ENCODE measurements around the gene TERB1. TPM values are rescaled to one million over a fixed set of nuclear protein-coding genes. Genes with fewer than 3 reads are reported as not detected.

TERB1 gene
- total and polyA plus RNA-seq, 2 of the 13 experiments (the other 11 are each of a cell fraction or from before 2014, with no cell fraction given), result not detected

DNA sequence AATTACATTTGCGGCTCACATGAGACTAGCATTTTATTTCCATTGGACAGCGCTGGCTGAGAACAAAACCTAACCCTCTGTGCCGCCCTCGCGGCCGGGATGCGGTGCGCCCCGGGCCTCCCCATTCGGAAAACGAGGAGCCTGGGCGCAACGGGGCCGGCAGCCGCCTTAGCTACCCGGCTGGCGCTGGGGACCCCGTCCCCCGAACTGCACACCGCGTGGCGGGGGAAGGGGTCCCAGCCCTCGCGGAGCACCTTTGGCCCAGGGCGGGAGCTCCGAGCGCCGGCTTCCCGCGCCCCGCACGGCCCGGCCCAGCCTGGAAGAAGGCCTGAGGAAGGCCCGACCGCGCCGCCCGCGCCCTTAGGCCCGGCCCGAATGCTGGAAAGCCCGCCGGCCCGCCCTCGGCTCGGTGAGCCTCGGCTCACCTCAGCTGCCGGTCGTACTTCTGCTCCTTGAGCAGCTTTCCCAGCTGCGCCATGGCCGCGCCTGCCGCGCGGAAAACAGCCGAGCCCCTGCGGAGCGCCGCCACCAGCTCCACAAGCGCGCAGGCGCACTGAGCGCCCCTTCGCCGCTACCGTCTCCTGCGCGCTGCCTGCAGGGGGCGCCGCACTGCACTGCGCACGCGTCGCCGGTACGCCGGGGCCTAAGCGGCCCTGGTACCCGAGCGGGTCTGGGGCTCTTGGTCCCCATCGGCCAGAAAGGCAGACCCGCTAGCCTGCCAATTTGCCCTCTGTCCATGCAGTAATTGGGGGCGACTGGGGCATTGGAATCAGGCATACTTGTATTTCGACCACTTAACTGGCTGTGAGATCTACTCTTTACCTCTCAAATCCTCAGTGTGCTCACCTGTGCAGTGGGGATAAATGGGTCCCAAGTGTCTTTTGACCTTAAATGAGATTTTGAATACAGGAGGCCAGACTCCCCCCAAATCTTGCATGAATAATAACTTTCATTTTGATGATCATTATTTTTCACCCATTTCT is 29.3 kb upstream of the TERB1 start, which contains the start of gene NAE1 (continued):
- TF ChIP-seq ZNF709 (CRISPR knock-in tag; IDR thresholded peaks at IDR 0.05) (peak; percentile 96), TBP (CRISPR knock-in tag; IDR thresholded peaks at IDR 0.05) (peak; percentile 95), ASH2L (IDR thresholded peaks at IDR 0.05; ENCODE audit: insufficient read length, low read depth, low read length) (peak; percentile 96), ZNF816 (CRISPR knock-in tag; IDR thresholded peaks at IDR 0.05; ENCODE audit: borderline replicate concordance) (no peak), SRY (CRISPR knock-in tag; IDR thresholded peaks at IDR 0.05) (peak; percentile 98), KIAA2018 (CRISPR knock-in tag; IDR thresholded peaks at IDR 0.05; ENCODE audit: borderline replicate concordance) (peak; percentile 88; the same call in 1 of the 2 replicates), PITX1 (CRISPR knock-in tag; IDR thresholded peaks at IDR 0.05) (no peak), ZBTB3 (CRISPR knock-in tag; IDR thresholded peaks at IDR 0.05; ENCODE audit: borderline replicate concordance, low read depth) (peak; percentile 28; the same call in 1 of the 2 replicates), PAXIP1 (CRISPR knock-in tag; conservative IDR thresholded peaks at IDR 0.05) (peak; percentile 31), HINFP (CRISPR knock-in tag; IDR thresholded peaks at IDR 0.05; ENCODE audit: low read depth) (peak; percentile 65; the same call in 1 of the 2 replicates)
- TF ChIP-seq, protein P1, sequence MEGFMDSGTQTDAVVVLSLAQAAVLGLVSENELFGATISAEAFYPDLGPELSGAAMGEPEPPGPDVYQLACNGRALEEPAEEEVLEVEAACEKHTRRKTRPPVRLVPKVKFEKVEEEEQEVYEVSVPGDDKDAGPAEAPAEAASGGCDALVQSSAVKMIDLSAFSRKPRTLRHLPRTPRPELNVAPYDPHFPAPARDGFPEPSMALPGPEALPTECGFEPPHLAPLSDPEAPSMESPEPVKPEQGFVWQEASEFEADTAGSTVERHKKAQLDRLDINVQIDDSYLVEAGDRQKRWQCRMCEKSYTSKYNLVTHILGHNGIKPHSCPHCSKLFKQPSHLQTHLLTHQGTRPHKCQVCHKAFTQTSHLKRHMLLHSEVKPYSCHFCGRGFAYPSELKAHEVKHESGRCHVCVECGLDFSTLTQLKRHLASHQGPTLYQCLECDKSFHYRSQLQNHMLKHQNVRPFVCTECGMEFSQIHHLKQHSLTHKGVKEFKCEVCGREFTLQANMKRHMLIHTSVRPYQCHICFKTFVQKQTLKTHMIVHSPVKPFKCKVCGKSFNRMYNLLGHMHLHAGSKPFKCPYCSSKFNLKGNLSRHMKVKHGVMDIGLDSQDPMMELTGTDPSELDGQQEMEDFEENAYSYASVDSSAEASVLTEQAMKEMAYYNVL (CRISPR knock-in tag; IDR thresholded peaks at IDR 0.05; ENCODE audit: borderline replicate concordance), result peak; percentile 90
